GM21360 (cell line): Measurements from ENCODE around the gene USF1.
"Not testable (repeated sequence)": the region's sequence is repeated elsewhere in the genome, so short reads cannot be mapped to it uniquely, and the experiment has no call there.

Experiments
- ATAC-seq: cut with Tn5 transposase; IDR thresholded peaks from one replicate; pipeline ENCODE4 v1.9.1; 2021; ENCODE audit warnings: mild to moderate bottlenecking, moderate library complexity; ENCODE audit not compliant: unreplicated experiment

USF1 gene

GRCh38 chr1:161048949-161049722 is 3.4 kb upstream of the USF1 start:
- no peak for ATAC-seq

GRCh38 chr1:161047436-161048420 is 2.0 kb upstream of the USF1 start:
- no peak for ATAC-seq

- no peak for ATAC-seq
These were observed 940 bp upstream of the USF1 start for GRCh38 chr1:161046605-161047228.

GRCh38 chr1:161044908-161045735 is 655 bp downstream of the USF1 start:
- peak; percentile 34 for ATAC-seq

- no peak for ATAC-seq
These were observed 1.3 kb downstream of the USF1 start for GRCh38 chr1:161044535-161044907.

- no peak for ATAC-seq
These were observed 6.2 kb downstream of the USF1 start for GRCh38 chr1:161039546-161039945.

- no peak for ATAC-seq
These were observed 6.6 kb downstream of the USF1 start for GRCh38 chr1:161039154-161039545.

- ATAC-seq = peak; percentile 81
These were observed 7.1 kb downstream of the USF1 start, which contains the start of gene TSTD1 for GRCh38 chr1:161038523-161039153. Gene TSTD1, minus strand, starts transcription at chr1:161038964. Its CDS starts 75 bp downstream, at chr1:161038889.

GRCh38 chr1:161037661-161038522 is 7.9 kb downstream of the USF1 start:
- ATAC-seq = no peak

GRCh38 chr1:161033751-161034150 is 12.0 kb downstream of the USF1 start:
- ATAC-seq = no peak

GRCh38 chr1:161032409-161032808 is 13.4 kb downstream of the USF1 start:
- no peak for ATAC-seq

GRCh38 chr1:161031874-161032273 is 13.9 kb downstream of the USF1 start:
- ATAC-seq = no peak

- ATAC-seq = not testable (repeated sequence)
These were observed 16.3 kb downstream of the USF1 start for GRCh38 chr1:161029466-161029865.

GRCh38 chr1:161026954-161027353 is 18.8 kb downstream of the USF1 start:
- ATAC-seq = not testable (repeated sequence)

- not testable (repeated sequence) for ATAC-seq
These were observed 23.3 kb downstream of the USF1 start for GRCh38 chr1:161022432-161022831.

- no peak for ATAC-seq
These were observed 23.8 kb downstream of the USF1 start for GRCh38 chr1:161021970-161022353.

GRCh38 chr1:161021165-161021969 is 24.4 kb downstream of the USF1 start:
- peak; percentile 74 for ATAC-seq

- ATAC-seq = peak; percentile 26
These were observed 25.1 kb downstream of the USF1 start, which contains the start of gene F11R for GRCh38 chr1:161020509-161021164. Gene F11R, minus strand, starts transcription at chr1:161021152. Its CDS starts 79 bp downstream, at chr1:161021073.
